Activated T-helper 2 cell treated with anti-CD3 and anti-CD28 coated beads, Interferon-gamma antibody, Interleukin-2, Interleukin-4, amounts not matched to agents 10 μg/mL and 5 μg/mL and 100 μg/mL, durations not matched to agents 14 hours and 24 hours and 36 hours (primary cell): ENCODE data around the gene ARHGEF4. TPM values are rescaled to one million over a fixed set of nuclear protein-coding genes. Genes with fewer than 3 reads are reported as not detected.

Experiments used
- DNase-seq: peaks from one replicate; pipeline ENCODE4 v3.0.0; 2021; ENCODE audit warnings: low spot score
- H3K27ac Mint-ChIP-seq: one replicate; pipeline ENCODE4 v1.8.0; 2021; ENCODE audit warnings: mixed read lengths
- H3K27me3 Mint-ChIP-seq: one replicate; pipeline ENCODE4 v1.8.0; 2021; ENCODE audit warnings: low read depth, mixed read lengths
- H3K36me3 Mint-ChIP-seq: one replicate; pipeline ENCODE4 v1.8.0; 2021; ENCODE audit warnings: low read depth, mixed read lengths
- H3K4me1 Mint-ChIP-seq: one replicate; pipeline ENCODE4 v1.8.0; 2021; ENCODE audit warnings: low read depth, mixed read lengths
- H3K4me3 Mint-ChIP-seq: one replicate; pipeline ENCODE4 v1.8.0; 2021; ENCODE audit warnings: low read depth, mild to moderate bottlenecking, moderate library complexity, mixed read lengths
- H3K9me3 Mint-ChIP-seq: one replicate; pipeline ENCODE4 v1.8.0; 2021; ENCODE audit warnings: mixed read lengths
- intact Hi-C: fragments of 100-400 bp; cut with micrococcal nuclease; formaldehyde crosslinking; loops from one replicate; pipeline ENCODE4 v1.15.1; 2023
- total RNA-seq: library from RNA; stranded (reverse); gene quantifications from 2 replicates; pipeline ENCODE4 v1.2.3, GENCODE V29; 2022

The ARHGEF4 gene
- total RNA-seq, 1 donor from 2014 or later = 0.11 TPM

- intact Hi-C loops = no loop called here
- no peak overlapping the region for H3K27ac Mint-ChIP-seq
Observed at GRCh38 chr2:131005216-131005935, 168.7 kb downstream of the ARHGEF4 start.

DNA sequence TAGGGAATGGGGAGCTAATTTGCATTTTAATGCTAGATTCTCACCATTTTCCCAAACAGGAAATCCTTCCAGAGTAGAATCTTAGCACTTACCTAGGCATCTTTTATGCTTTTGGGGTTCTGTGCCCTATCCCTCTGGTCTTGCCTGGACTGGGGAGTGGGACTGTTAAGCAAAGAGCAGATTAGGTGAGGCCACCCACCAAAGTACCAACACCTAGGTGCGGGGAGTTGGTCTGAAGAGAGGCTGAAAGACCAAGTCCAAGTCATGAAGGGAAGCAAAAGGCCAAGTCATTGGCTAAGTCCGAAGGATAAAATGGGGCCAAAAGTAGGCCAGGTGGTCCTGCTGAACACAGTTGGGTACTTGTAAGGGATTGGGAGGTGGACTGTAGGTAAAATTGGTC is 169.8 kb downstream of the ARHGEF4 start:
- no peaks in the 10 kb centered on the region for H3K36me3 Mint-ChIP-seq
- DNase-seq = no peak
- intact Hi-C loops = no loop called here
- no peak overlapping the region for H3K4me3 Mint-ChIP-seq
- peaks cover 24% of the 10 kb centered on the region for H3K4me1 Mint-ChIP-seq
- H3K27me3 Mint-ChIP-seq = peaks cover 29% of the 10 kb centered on the region
- H3K27ac Mint-ChIP-seq = no peak overlapping the region
- H3K9me3 Mint-ChIP-seq = no peaks in the 10 kb centered on the region

More at GRCh38 chr2:131005216-131005935, 168.7 kb downstream of the ARHGEF4 start:
- Mint-ChIP-seq H3K27me3 (peaks cover 22% of the 10 kb centered on the region), H3K9me3 (no peaks in the 10 kb centered on the region), H3K36me3 (no peaks in the 10 kb centered on the region), H3K4me1 (peaks cover 16% of the 10 kb centered on the region), H3K4me3 (no peak overlapping the region)
- no peak for DNase-seq

GRCh38 chr2:131008967-131009366 is 172.3 kb downstream of the ARHGEF4 start:
- H3K4me3 Mint-ChIP-seq = no peak overlapping the region
- intact Hi-C loops = no loop called here
- H3K27me3 Mint-ChIP-seq = peaks cover 31% of the 10 kb centered on the region
- peaks cover 25% of the 10 kb centered on the region for H3K4me1 Mint-ChIP-seq
- DNase-seq = no peak
- no peak overlapping the region for H3K27ac Mint-ChIP-seq
- no peaks in the 10 kb centered on the region for H3K9me3 Mint-ChIP-seq
- no peaks in the 10 kb centered on the region for H3K36me3 Mint-ChIP-seq

GRCh38 chr2:131009713-131010475 is 173.2 kb downstream of the ARHGEF4 start:
- H3K4me3 Mint-ChIP-seq = no peak overlapping the region
- peaks cover 34% of the 10 kb centered on the region for H3K27me3 Mint-ChIP-seq
- H3K36me3 Mint-ChIP-seq = no peaks in the 10 kb centered on the region
- no peak overlapping the region for H3K27ac Mint-ChIP-seq
- no peaks in the 10 kb centered on the region for H3K9me3 Mint-ChIP-seq
- peaks cover 25% of the 10 kb centered on the region for H3K4me1 Mint-ChIP-seq
- DNase-seq = no peak
- intact Hi-C loops = no loop called here

DNA sequence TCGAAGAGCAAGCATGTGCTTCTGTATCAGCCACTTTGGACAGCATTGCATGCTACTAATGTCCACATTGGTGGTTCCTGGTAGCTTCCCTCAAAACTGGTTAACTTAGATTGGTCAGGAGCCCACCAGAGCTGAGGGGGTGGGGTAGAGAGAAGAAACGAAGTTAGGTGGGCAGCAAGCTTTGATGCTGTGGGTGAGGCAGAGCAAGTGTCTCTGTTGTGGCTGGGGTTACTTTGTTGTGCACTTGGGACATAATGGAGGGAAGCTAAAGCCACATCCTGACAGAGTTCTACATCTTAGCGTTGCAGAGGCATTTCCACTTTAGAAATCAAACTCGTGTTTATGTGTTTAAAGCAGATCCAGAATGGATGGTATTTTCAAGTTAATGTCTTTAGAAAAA is 173.9 kb downstream of the ARHGEF4 start:
- peaks cover 25% of the 10 kb centered on the region for H3K4me1 Mint-ChIP-seq
- intact Hi-C loops = no loop called here
- H3K36me3 Mint-ChIP-seq = no peaks in the 10 kb centered on the region
- H3K27me3 Mint-ChIP-seq = peaks cover 34% of the 10 kb centered on the region
- H3K27ac Mint-ChIP-seq = no peak overlapping the region
- H3K9me3 Mint-ChIP-seq = no peaks in the 10 kb centered on the region
- no peak overlapping the region for H3K4me3 Mint-ChIP-seq
- no peak for DNase-seq

DNA sequence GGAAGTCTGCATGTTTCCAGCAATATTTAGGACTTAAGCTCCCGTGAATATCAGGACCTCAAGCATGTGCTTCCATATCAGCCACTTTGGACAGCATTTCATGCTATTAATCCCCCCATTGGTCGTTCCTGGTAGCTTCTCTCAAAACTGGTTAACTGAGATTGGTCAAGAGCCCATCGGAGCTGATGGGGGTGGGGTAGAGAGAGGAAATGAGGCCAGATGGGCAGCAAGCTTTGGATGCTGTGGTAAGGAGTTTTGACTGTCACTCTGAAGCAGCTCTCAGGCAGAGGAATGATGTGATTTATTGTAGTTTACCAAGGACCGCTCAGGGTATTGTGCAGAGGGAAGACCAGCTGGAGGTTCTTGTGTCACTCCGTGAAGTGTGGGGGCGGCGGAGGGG is 174.8 kb downstream of the ARHGEF4 start:
- Mint-ChIP-seq H3K36me3 (no peaks in the 10 kb centered on the region), H3K4me3 (no peak overlapping the region), H3K9me3 (no peaks in the 10 kb centered on the region), H3K27me3 (peaks cover 34% of the 10 kb centered on the region), H3K27ac (no peak overlapping the region), H3K4me1 (peaks cover 25% of the 10 kb centered on the region)
- intact Hi-C loops = no loop called here
- no peak for DNase-seq

- H3K4me3 Mint-ChIP-seq = no peak overlapping the region
- no peak overlapping the region for H3K27ac Mint-ChIP-seq
- DNase-seq = no peak
- intact Hi-C loops = no loop called here
- H3K27me3 Mint-ChIP-seq = peaks cover 43% of the 10 kb centered on the region
- H3K36me3 Mint-ChIP-seq = no peaks in the 10 kb centered on the region
- H3K9me3 Mint-ChIP-seq = no peaks in the 10 kb centered on the region
- H3K4me1 Mint-ChIP-seq = peaks cover 21% of the 10 kb centered on the region
Observed at GRCh38 chr2:131014141-131014540, 177.4 kb downstream of the ARHGEF4 start.

DNA sequence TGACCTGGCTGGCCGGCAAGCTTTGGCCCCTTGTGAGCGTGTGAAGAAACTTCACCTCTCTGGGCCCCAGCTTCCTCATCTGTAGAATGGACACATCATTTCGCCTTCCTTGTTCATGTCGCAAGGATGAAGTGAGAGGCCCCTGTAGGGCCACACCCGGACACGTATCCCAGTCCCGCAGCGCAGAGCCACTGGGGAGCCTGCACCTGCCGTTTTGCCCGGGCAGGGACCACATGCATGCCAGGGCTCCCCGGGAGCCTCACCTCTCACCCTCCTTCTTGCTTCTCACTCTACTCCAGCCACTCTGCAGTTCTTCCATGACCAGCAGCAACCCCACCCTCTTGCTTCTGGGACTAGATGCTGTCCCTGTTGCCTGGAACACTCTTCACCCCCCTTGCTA is 179.1 kb downstream of the ARHGEF4 start:
- Mint-ChIP-seq H3K27me3 (peaks cover 27% of the 10 kb centered on the region), H3K4me1 (peaks cover 5% of the 10 kb centered on the region), H3K27ac (no peak overlapping the region), H3K4me3 (no peak overlapping the region), H3K36me3 (no peaks in the 10 kb centered on the region), H3K9me3 (no peaks in the 10 kb centered on the region)
- DNase-seq = no peak
- intact Hi-C loops = no loop called here

DNA sequence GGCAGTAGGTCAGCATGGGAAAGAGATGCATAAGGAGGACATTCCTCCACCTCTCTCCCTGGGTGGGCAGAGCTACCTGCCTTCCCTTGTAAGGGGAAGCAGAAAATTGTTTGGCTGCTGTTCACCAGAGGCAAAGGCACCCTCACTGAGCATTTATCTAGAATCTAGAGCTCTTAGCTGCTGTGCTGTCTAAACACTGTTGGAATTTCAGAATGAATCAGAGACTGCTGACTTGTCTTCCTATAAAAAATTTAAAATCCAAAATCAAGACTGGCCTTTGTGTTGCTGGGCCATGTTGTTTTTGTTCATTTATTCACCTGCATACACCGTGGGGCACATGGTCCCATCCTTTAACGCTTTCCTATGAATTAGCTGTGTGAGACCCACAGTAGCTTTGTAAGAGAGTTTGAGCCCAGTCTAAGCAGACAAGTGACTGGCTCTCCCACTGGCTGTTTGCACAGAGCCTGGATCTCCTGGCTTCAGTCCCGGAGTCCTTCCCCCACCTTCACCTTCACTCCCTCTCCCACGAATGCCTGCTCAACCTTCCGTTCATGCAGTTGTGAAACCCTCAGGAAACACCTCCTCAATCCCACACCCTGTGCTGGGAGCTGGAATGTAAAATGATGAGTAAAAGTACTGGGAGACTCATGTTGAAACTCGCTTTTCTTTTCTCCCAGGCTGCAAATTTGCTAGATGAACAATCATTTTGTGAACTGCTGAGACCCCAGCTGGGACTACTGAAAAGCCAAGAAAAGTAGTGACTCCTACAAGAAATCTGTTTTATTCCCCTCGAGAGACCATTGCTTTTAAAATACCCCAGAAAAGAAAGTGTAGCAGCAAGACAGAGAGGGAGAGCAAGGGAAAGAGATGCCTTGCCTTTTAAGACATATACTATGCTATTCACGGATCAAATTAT is 180.4 kb downstream of the ARHGEF4 start:
- H3K4me3 Mint-ChIP-seq = no peak overlapping the region
- H3K4me1 Mint-ChIP-seq = no peaks in the 10 kb centered on the region
- DNase-seq = no peak
- H3K27me3 Mint-ChIP-seq = peaks cover 23% of the 10 kb centered on the region
- intact Hi-C loops = no loop called here
- H3K27ac Mint-ChIP-seq = no peak overlapping the region
- no peaks in the 10 kb centered on the region for H3K36me3 Mint-ChIP-seq
- no peaks in the 10 kb centered on the region for H3K9me3 Mint-ChIP-seq

DNA sequence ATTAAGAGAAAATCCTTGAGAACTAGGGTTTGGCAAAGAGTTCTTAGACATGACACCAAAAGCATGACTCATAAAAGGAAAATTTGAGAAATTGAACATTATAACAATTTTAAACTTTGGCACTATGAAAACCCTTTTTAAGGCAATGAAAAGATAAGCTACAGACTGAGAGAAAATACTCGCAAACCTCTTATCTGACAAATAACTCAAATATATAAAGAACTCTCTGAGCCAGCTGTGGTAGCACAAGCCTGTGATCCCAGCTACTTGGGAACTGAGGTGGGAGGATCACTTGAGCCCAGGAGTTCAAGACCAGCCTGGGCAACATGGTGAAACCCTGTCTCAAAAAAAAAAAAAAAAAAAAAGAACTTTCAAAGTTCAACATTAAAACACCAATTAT is 186.0 kb downstream of the ARHGEF4 start:
- no peak overlapping the region for H3K27ac Mint-ChIP-seq
- DNase-seq = no peak
- H3K9me3 Mint-ChIP-seq = no peaks in the 10 kb centered on the region
- intact Hi-C loops = no loop called here
- H3K27me3 Mint-ChIP-seq = peaks cover 26% of the 10 kb centered on the region
- H3K36me3 Mint-ChIP-seq = no peaks in the 10 kb centered on the region
- H3K4me3 Mint-ChIP-seq = no peak overlapping the region
- H3K4me1 Mint-ChIP-seq = no peaks in the 10 kb centered on the region

- Mint-ChIP-seq H3K4me3 (no peak overlapping the region), H3K36me3 (no peaks in the 10 kb centered on the region), H3K27me3 (peaks cover 20% of the 10 kb centered on the region), H3K9me3 (no peaks in the 10 kb centered on the region), H3K27ac (no peak overlapping the region), H3K4me1 (no peaks in the 10 kb centered on the region)
- no peak for DNase-seq
- intact Hi-C loops = no loop called here
Observed at GRCh38 chr2:131023758-131024157, 187.0 kb downstream of the ARHGEF4 start.

- intact Hi-C loops = no loop called here
- Mint-ChIP-seq H3K36me3 (no peaks in the 10 kb centered on the region), H3K27ac (no peak overlapping the region), H3K27me3 (peaks cover 16% of the 10 kb centered on the region), H3K9me3 (no peaks in the 10 kb centered on the region), H3K4me3 (no peak overlapping the region), H3K4me1 (no peaks in the 10 kb centered on the region)
- no peak for DNase-seq
Observed at GRCh38 chr2:131026919-131027318, 190.2 kb downstream of the ARHGEF4 start.
